Right lobe of liver (tissue), 6 donors: Measurements from ENCODE around the gene DNAJC15. TPM values are rescaled to one million over a fixed set of nuclear protein-coding genes. Genes with fewer than 3 reads are reported as not detected.

Source experiments
- ATAC-seq, 4 donors: fragments of 200-7000 bp; cut with Tn5 transposase; one replicate each; pipeline ENCODE4 v1.9.1; 2020; ENCODE audit warnings: mild to moderate bottlenecking in 4 of 4, moderate library complexity in 4 of 4
- DNase-seq, 3 donors: peaks; one replicate each; pipeline ENCODE4 v3.0.0-alpha.2; 2020
- H3K27ac ChIP-seq, 3 donors: fragments of 200-600 bp; one replicate each; pipeline ENCODE4 v1.8.0; 2022
- H3K27me3 ChIP-seq, 2 donors: fragments of 200-600 bp; one replicate each; pipeline ENCODE4 v1.8.0; 2022
- H3K36me3 ChIP-seq, 4 donors: fragments of 200-600 bp; sonication (generic) in 1 of 4; one replicate each; pipeline versions ENCODE4 v1.5.1 to v1.8.0; 2017 to 2022; ENCODE audit warnings: control low read depth in 1 of 4
- H3K4me1 ChIP-seq, 4 donors: fragments of 200-600 bp; sonication (generic) in 1 of 4; one replicate each; pipeline versions ENCODE4 v1.5.1 to v1.8.0; 2017 to 2022; ENCODE audit warnings: control low read depth in 1 of 4
- H3K4me3 ChIP-seq, 3 donors: fragments of 200-600 bp; one replicate each; pipeline ENCODE4 v1.8.0; 2022
- H3K9me3 ChIP-seq, 4 donors: fragments of 200-600 bp; sonication (generic) in 1 of 4; one replicate each; pipeline versions ENCODE4 v1.5.1 to v1.8.0; 2017 to 2022; ENCODE audit warnings: control low read depth in 1 of 4
- POLR2A ChIP-seq: fragments of 450-650 bp; IDR thresholded peaks from one replicate; pipeline ENCODE4 v1.6.1; 2017; ENCODE audit warnings: antibody characterized with exemption, mild to moderate bottlenecking
- WGBS: methylation state at CpG from one replicate; pipeline ENCODE4 v1.1.6; 2018; ENCODE audit warnings: low coverage, low lambda C conversion rate; ENCODE audit not compliant: insufficient coverage; ENCODE audit errors: missing lambda C conversion rate; 5-methylcytosine and 5-hydroxymethylcytosine counted together
- intact Hi-C, 2 donors: fragments of 100-400 bp; cut with DNase I; formaldehyde crosslinking; loops; one replicate each; pipeline versions ENCODE4 v1.11.2 to v1.14.1; 2022
- total RNA-seq, 6 experiments: library from RNA; depleted of rRNA in 2 of 6; stranded (reverse); fragments of >200 nt in 2 of 6; fragmentation: NEBNext Ultra II Directional in 3 of 6; extraction: Animal tissue kit (Norgen Biotek cat#: 25700) in 3 of 6; gene quantifications; one replicate each; pipeline versions ENCODE4 v1.1.0 to v1.2.4, GENCODE V29; 2016 to 2023
- TF ChIP-seq, protein P1 (sequence below), 4 donors: fragments of 200-600 bp in 3 of 4; fragments of 450-650 bp in 1 of 4; IDR thresholded peaks; one replicate each; pipeline versions ENCODE4 v1.5.1 to v1.8.0; 2016 to 2022; ENCODE audit warnings: antibody characterized with exemption in 4 of 4, mild to moderate bottlenecking in 2 of 4
- donor health status: DM: no; HTN: yes; CAD: no.
- donor health status: DM: no; HTN: no; CAD: no.
- donor health status: DM: no; HTN: no; CAD: no.
- donor health status: DM: no; HTN: yes; CAD: no.
- donor health status: DM: no; HTN: yes; CAD: no.

DNAJC15 gene
- total RNA-seq, 6 experiments from 2014 or later = 4.1 to 9.4 (median 6.9) TPM

DNA sequence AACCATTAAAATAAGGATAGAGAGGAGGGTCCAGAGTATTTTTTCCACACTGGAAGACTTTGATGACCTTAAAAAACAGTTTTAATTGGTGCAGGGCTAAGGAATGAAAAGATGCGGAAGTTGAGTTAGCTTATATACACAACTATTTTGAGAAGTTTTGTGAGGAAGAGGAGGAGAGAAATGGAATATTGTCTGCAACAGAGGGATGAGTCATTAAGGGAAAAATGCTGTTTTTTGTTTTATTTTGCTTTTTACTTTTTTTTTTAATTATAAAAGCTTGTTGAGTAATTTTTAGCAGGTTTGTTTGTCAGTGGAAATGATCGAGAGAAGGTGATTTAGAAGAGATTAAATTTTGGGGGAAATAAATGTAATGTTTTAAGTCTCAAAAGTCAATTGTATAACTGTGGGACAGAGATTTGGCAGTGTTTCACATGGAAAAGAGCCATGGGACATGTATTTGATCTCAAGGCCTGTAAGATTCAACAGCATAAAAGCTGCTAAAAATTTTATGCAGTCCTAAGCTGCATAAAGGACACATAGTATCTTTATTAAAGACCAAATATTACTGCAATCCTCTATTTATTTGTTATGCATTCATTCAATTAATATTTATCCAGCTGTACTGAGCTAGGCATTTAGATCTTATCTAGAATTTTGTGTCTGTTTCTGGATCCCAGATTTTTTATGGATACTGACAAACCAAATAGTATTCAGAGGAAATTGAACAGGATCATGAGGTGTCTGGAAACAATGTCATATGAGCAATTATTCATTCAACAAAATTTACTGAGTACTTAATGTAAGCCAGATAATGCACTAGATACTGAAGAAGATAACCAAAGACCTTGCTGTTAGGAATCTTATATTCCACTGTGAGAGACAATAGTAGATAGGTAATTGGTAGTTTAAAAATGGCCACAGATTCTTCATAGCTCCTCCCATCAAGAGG is 72.7 kb downstream of the DNAJC15 start:
- Histone ChIP-seq H3K9me3 (no peaks in the 10 kb centered on the region), H3K36me3 (no peaks in the 10 kb centered on the region), H3K4me3 (no peak overlapping the region), H3K27ac (no peak overlapping the region), H3K27me3 (no peaks in the 10 kb centered on the region), H3K4me1 (no peaks in the 10 kb centered on the region)
- no peak for TF ChIP-seq POLR2A
- TF ChIP-seq, protein P1, sequence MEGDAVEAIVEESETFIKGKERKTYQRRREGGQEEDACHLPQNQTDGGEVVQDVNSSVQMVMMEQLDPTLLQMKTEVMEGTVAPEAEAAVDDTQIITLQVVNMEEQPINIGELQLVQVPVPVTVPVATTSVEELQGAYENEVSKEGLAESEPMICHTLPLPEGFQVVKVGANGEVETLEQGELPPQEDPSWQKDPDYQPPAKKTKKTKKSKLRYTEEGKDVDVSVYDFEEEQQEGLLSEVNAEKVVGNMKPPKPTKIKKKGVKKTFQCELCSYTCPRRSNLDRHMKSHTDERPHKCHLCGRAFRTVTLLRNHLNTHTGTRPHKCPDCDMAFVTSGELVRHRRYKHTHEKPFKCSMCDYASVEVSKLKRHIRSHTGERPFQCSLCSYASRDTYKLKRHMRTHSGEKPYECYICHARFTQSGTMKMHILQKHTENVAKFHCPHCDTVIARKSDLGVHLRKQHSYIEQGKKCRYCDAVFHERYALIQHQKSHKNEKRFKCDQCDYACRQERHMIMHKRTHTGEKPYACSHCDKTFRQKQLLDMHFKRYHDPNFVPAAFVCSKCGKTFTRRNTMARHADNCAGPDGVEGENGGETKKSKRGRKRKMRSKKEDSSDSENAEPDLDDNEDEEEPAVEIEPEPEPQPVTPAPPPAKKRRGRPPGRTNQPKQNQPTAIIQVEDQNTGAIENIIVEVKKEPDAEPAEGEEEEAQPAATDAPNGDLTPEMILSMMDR (IDR thresholded peaks at IDR 0.05) = no peak
- ATAC-seq (no peak), DNase-seq (no peak)
- intact Hi-C loops = no loop called here
- WGBS = 64% methylated on average over 2 of the region's 2 CpGs

DNA sequence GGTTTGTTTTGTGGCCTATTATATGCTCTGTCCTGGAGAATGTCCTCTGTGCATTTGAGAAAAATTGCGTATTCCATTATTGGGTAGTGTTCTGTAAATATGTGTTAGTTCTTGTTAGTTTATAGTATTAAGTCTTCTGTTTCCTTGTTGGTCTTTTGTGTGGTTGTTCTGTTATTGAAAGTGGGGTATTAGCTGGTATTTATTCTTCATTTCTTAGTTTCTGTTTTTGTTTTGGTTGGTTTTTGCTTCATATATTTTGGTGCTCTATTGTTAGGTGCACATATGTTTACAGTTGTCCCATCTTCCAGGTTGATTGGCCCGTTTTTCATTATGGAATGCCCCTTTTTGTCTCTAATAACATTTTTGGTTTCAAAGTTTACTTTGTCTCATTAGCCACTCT is 77.3 kb downstream of the DNAJC15 start:
- H3K4me1 ChIP-seq = no peaks in the 10 kb centered on the region
- no peaks in the 10 kb centered on the region for H3K36me3 ChIP-seq
- no peak overlapping the region for H3K4me3 ChIP-seq
- DNase-seq = no peak
- intact Hi-C loops = no loop called here
- no peaks in the 10 kb centered on the region for H3K9me3 ChIP-seq
- H3K27ac ChIP-seq = no peak overlapping the region
- no peak for TF ChIP-seq POLR2A
- TF ChIP-seq, protein P1 (IDR thresholded peaks at IDR 0.05) = no peak
- H3K27me3 ChIP-seq = no peaks in the 10 kb centered on the region
- ATAC-seq = no peak
- WGBS = 100% methylated on average over 2 of the region's 2 CpGs

DNA sequence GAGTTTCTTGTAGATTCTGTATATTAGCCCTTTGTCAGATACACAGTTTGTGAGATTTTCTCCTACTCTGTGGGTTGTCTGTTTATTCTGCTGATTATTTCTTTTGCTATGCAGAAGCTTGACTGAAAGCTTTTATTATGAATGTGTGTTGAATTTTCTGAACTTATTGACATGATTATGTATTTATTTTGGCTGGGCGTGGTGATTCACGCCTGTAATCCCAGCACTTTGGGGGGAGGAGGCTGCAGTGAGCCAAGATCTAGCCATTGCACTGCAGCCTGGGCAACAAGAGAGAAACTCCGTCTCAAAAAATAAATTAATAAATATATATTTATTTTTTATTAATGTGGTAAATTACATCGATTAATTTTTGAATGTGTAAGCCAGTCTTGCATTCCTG is 78.9 kb downstream of the DNAJC15 start:
- no peak for ATAC-seq
- WGBS = 68% methylated on average over 4 of the region's 4 CpGs

DNA sequence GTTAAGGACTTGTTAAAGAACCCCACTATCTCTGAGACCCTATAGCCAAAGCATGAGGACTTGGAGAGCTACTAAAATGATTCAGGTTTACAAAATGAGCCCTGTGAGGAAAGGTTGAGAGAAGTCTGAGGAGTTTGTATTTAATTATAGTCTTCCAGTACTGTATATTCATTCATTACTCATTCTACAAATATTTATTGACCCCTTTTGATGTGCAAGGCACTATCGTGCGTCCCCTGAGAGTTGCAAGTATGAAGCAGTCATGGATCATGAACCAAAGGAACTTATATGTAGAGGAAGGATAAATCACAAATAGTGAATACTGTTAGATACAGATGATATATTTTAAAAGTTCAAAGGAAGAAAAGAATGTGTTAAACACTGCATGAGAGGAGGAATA is 84.4 kb downstream of the DNAJC15 start:
- H3K4me3 ChIP-seq = no peak overlapping the region
- ATAC-seq = no peak
- intact Hi-C loops = no loop called here
- H3K27me3 ChIP-seq = no peaks in the 10 kb centered on the region
- TF ChIP-seq, protein P1 (IDR thresholded peaks at IDR 0.05) = no peak
- TF ChIP-seq POLR2A = no peak
- WGBS = 83% methylated on average over 2 of the region's 2 CpGs
- no peaks in the 10 kb centered on the region for H3K9me3 ChIP-seq
- no peak overlapping the region for H3K27ac ChIP-seq
- no peaks in the 10 kb centered on the region for H3K36me3 ChIP-seq
- no peaks in the 10 kb centered on the region for H3K4me1 ChIP-seq
- DNase-seq = no peak

More for the DNA sequence above, 78.9 kb downstream of the DNAJC15 start:
- H3K36me3 ChIP-seq = no peaks in the 10 kb centered on the region
- H3K27me3 ChIP-seq = no peaks in the 10 kb centered on the region
- intact Hi-C loops = no loop called here
- TF ChIP-seq, protein P1 (IDR thresholded peaks at IDR 0.05) = no peak
- TF ChIP-seq POLR2A = no peak
- no peak for DNase-seq
- H3K9me3 ChIP-seq = no peaks in the 10 kb centered on the region
- no peak overlapping the region for H3K27ac ChIP-seq
- no peaks in the 10 kb centered on the region for H3K4me1 ChIP-seq
- no peak overlapping the region for H3K4me3 ChIP-seq
